NAMALWA (cell line): ENCODE data around the gene LYSMD4.
"Not testable (repeated sequence)": the region's sequence is repeated elsewhere in the genome, so short reads cannot be mapped to it uniquely, and the experiment has no call there.

Experiments
- DNase-seq: peaks from one replicate; pipeline ENCODE4 v3.0.0-alpha.2; 2015; ENCODE audit warnings: low spot score

Gene LYSMD4

DNA sequence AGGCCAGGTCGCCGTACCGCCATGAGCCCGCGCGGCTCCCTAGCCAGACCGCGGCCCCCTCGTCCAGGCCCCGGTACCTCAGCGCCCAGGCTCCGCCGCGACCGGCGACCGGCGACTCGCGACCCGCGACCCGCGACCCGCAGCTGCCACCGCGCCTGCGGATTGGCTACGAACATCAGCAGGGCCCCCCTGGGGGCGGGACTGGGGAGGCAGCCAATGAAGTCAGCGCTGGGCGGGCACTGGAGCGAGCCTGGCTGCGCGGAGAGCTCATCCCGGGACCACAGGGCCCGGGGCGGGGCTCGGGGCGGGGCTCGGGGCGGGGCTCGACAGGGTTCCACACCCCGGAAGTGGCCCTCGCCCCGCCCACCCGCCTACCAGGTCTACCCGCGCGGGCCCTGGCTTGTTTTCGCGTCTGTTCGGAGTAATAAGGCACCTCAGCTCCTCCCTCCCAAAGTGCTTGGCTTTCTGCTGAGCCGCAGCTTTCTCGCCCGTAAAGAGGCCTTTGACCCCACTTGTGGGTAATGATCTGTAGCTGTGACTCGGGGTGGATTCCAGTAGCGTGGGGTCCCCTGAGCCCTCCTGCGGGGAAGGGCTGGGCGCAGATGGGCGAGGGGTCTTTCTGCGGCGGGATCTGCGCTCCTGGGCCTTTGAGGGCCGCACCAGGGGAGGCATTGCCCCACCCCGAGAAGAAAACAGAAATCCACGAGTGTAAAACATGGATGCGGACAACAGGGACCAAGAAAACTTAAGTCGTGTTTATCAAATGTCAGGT lies at the start of gene LYSMD4:
LYSMD4 (minus strand) TSS at position 170 of the 772 bp plus-strand sequence. CDS start 1,438 bp downstream, outside the sequence.
- peak; percentile 97 for DNase-seq

DNA sequence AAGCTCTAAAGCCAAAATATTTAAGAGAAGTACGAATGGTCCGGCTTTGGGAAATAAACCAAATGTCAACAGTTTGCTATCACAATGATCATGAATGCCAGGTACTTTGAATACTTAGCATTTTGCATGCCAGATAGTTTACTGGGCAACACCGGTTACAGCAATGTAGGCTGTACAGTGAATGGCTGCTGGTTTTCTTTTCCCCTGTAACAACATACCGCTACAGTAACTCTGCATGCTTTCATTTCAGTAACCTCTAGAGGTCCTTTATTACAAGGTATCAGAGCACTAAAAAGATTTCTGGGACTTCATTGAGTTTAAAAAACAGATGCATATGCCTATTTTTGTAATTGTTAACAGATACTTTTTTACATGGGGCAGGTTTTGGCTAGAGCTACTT lies 48.8 kb upstream of the LYSMD4 start:
- DNase-seq = not testable (repeated sequence)

DNA sequence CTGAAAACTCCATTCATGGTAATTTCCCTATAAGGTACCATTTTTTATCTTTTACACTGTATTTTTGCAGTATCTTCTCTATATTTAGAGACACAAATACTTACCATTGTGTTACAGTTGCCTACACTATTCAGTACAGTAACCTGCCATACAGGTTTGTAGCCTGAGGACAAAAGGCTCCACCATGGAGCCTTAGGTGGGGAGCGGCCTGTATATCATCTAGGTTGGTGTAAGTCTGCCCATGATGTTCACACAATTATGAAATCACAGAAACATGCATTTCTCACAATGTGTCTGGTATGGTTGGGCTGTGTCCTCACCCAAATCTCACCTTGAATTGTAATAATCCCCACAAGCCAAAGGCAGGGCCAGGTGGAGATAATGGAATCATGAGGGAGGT lies 43.9 kb upstream of the LYSMD4 start:
- DNase-seq = no peak

- DNase-seq = no peak
Observed at GRCh38 chr15:99764522-99764921, 31.3 kb upstream of the LYSMD4 start.

- no peak for DNase-seq
Observed at GRCh38 chr15:99763827-99764226, 30.6 kb upstream of the LYSMD4 start.

GRCh38 chr15:99762288-99762687 lies 29.1 kb upstream of the LYSMD4 start:
- no peak for DNase-seq

- peak; percentile 89 for DNase-seq
Observed at GRCh38 chr15:99755692-99756409, 22.6 kb upstream of the LYSMD4 start.

DNA sequence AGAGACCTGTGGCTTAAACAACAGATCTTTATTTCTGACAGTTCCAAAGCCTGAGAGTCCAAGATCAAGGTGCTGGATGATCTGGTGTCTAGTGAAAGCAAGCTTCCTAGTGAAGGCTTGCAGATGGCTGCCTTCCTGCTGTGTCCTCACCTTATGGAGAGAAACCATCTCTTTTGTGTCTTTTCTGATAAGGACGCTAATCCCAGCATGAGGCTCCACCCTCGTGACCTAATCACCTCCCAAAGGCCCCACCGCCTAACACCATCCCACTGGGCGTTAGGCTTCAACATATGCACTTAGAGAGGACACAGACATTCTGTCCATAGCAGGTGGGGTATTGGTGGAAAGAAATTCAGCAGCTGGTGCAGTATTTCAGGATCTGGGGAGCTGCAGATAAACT lies 19.8 kb upstream of the LYSMD4 start:
- DNase-seq = no peak

DNA sequence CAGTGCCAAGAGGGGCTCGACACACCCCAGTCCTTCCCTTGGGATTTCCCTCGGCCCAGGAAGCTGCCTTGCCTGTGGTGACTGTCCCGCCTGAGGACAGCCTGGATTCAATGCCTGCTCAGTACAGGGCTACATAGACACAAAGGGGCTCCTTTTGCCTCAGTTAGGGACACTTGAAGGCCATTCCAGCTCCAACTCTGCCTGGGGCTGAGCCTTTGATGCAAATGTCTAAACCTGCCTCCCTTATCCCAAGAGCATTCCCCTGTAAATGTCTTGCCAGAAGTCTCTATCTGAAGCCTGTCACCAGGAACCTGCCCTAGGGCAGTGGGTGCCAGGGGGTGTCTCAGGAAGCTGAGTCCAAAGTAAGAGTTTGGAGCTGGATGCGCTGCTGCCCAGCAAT lies 19.3 kb upstream of the LYSMD4 start:
- no peak for DNase-seq

GRCh38 chr15:99750326-99750725 lies 17.1 kb upstream of the LYSMD4 start:
- DNase-seq = not testable (repeated sequence)

DNA sequence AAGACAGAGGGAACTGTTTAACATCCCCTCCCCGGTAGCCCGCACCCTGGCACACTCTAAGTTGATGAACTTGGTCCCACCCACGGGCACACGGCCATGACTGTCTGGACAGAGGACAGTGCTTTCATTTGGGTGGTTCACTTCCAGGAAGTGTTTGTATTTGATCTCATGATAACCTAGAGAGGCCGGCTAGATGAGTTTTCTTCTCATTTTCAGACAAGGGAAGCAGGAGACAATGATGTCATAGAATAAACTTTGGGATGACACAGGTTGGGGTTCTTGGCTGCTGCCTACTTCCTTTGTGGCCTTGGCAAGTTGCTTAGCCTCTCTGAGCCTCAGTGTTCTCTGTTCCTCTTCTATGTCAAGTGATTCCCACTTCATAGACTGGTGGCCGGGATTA lies 16.1 kb upstream of the LYSMD4 start:
- DNase-seq = no peak

DNA sequence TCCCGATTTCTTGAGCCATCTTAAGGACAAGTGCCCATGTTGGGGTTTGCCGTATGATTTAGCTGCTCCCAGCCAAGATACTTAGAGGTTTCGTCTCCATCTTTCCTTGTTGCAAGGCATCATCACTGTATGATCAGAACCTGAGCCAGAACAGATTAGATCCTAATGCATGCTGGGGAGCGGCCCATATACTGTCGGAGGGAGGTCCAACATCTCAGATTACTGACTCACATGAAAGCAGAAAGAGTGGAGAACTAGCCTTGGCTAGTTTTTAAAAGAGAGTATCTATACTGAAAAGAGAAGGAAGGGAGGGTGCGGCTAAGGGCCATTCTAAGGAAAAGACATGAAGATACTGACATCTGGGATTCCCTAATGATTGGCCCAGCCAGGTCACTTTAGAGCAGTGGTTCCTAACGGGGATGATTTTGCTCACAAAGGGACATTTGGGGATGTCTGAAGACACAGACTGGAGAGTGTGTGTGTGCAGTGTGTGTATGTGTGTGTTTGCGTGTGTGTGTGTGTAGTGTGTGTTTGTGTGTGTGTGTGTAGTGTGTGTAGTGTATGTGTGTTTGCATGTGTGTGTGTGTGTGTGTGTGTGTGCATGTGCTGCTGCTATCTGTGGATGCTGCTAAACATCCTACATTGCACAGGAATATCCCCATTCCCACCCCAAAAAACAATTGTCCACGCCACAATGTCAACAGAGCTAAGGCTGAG lies 12.3 kb upstream of the LYSMD4 start:
- DNase-seq = no peak

DNA sequence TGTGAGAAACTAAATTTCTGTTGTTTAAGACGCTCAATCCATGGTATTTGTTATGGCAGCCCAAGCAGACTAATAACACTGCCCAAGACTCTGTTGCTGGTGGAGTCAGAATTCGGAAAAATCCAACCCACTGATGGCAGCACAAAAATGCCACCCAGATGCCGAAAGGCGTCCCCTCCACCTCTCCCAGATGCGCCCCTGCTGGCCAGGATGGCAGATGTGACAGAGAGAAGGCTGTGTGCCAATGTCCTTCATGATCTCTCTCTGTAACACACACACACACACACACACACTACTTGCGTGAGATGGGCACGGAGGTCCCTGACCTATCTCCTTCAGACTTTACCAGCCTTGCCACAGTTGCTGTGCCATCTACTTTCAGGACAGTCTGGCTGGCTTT lies 10.9 kb upstream of the LYSMD4 start:
- DNase-seq = no peak

DNA sequence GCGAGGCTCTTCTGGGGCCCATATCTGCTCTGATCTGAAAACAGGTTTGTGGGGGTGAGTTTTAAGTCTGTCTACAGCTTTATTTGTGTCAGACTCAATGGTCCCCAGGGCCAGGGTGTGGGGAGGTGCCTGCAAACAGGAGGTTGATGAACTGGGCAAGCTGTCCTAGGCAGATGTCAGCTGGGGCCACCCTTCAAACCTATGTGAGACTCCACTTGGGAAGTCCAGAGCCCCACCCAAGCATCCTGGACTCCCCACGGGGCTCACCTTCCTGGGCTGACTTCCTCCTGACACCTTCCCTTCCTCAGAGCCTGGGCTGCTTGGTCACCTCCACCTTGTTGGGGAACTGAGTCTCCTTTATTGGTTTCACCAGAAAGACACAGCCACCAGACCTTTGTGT lies 8.6 kb upstream of the LYSMD4 start:
- DNase-seq = no peak

GRCh38 chr15:99738021-99738847 lies 5.0 kb upstream of the LYSMD4 start:
- no peak for DNase-seq

- no peak for DNase-seq
Observed at GRCh38 chr15:99736702-99737101, 3.5 kb upstream of the LYSMD4 start.

DNA sequence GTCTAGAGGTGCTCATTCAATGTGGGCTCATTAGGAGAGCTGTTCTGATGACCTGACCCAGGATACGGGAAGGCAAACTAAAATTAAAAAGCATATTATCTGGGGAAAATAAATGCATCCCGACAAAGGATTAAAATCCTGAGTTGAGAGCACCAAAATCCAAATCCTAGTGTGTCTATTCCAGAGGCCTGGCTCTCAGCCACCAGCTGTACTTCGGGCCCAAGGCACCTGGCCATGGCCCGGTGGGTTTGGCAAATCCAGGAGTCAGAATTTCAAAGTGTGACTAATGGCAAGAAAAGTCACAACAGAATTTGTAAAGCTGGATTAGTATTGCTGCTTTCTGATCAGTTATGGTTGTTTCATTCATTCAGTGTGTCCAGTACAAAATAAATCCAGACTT lies 2.6 kb upstream of the LYSMD4 start:
- DNase-seq = no peak

DNA sequence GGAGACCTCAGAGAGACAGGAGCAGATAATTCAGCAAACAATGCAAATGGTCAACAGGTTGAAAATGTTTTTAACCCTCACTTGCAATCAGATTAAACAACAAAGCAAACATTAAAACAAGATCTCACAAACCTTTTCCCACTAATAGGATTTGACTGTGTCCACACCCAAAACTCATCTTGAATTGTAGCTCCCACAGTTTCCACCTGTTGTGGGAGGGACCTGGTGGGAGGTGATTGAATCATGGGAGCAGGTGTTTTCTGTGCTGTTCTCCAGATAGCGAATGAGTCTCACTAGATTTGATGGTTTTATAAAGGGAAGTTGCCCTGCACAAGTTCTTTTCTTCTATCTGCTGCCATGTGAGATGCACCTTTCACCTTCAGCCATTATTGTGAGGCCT lies 1.3 kb upstream of the LYSMD4 start:
- DNase-seq = no peak

GRCh38 chr15:99734040-99734291 lies 729 bp upstream of the LYSMD4 start:
- not testable (repeated sequence) for DNase-seq

DNA sequence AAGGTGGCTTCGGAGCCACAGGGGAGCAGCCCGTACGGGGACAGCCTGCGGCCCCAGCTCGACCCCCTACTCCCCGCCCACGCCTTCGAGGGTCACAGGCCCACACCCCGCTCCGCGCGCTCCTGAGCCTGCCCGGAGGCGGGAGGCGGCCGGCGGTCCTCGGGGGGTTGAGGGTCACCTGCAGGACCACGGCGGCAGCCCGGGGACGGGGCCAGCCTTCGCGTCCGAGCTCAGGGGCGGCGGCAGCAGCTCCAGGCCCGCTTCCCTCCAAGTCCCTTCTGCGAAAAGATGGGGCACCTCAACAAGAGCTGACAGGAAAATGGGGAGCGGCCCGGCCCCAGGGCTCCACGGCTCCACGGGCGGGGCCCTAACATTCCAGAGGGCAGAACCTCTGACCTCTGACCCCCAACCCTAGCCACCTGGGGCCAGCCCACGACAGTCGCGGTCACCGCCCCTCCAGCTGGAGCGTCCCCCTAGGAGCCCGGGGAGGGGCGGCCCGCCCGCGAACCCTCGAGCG lies 428 bp downstream of the LYSMD4 start:
- no peak for DNase-seq

DNA sequence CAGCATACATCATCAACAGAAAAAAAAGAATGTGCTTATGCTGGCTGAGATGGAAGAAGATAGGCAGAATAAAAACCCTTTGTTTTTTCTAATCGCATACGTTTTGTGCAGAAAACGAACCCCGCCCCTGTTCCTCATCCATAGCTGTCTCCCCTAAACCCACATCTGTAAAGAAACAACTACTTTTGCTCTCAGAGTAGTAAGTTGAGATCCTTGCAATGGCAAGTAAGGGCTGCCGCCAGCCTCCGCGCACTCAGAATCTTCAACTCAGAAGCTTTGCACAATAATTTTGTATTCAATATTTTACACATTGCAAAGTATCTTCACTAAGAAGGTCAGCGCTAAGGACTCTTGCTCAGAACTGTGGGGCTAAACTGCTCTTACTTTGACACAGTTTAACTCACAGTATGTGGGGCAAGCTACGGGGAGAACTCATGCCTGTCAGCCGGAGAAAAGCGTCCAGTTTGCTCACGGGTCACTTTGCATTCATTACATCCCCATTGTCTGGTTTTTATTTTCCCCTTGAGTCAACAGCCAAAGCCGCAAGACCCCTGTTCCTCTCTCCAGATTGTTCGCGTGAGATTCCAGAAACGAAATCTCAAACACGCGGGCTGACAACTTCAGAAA lies 1.0 kb downstream of the LYSMD4 start:
- no peak for DNase-seq
